Endothelial cell (in vitro differentiated cells): ENCODE results near the gene KLHL8. TPM values are rescaled to one million over a fixed set of nuclear protein-coding genes. Genes with fewer than 3 reads are reported as not detected.

Experiments used
- DNase-seq: peaks from one replicate; pipeline ENCODE4 v3.0.0; 2021; ENCODE audit warnings: low spot score
- H3K27ac Mint-ChIP-seq: one replicate; pipeline ENCODE4 v1.8.0; 2021; ENCODE audit warnings: mixed read lengths, inconsistent platforms; ENCODE audit not compliant: unreplicated experiment
- H3K27me3 Mint-ChIP-seq: one replicate; pipeline ENCODE4 v1.8.0; 2021; ENCODE audit warnings: mild to moderate bottlenecking, moderate library complexity, mixed read lengths, inconsistent platforms; ENCODE audit not compliant: unreplicated experiment
- H3K36me3 Mint-ChIP-seq: one replicate; pipeline ENCODE4 v1.8.0; 2021; ENCODE audit warnings: mild to moderate bottlenecking, low read depth, mixed read lengths, inconsistent platforms; ENCODE audit not compliant: unreplicated experiment
- H3K4me1 Mint-ChIP-seq: one replicate; pipeline ENCODE4 v1.8.0; 2021; ENCODE audit warnings: mild to moderate bottlenecking, mixed read lengths, inconsistent platforms; ENCODE audit not compliant: unreplicated experiment
- H3K4me3 Mint-ChIP-seq: one replicate; pipeline ENCODE4 v1.8.0; 2021; ENCODE audit warnings: mild to moderate bottlenecking, mixed read lengths, inconsistent platforms; ENCODE audit not compliant: unreplicated experiment
- H3K9me3 Mint-ChIP-seq: one replicate; pipeline ENCODE4 v1.8.0; 2021; ENCODE audit warnings: mixed read lengths, inconsistent platforms; ENCODE audit not compliant: unreplicated experiment
- CTCF ChIP-seq: fragments of 200-600 bp; sonication (generic); IDR thresholded peaks from one replicate; pipeline ENCODE4 v1.5.0; 2021; ENCODE audit warnings: antibody characterized with exemption; ENCODE audit not compliant: unreplicated experiment
- total RNA-seq: library from RNA; stranded (reverse); fragmentation: NEBNext Ultra II Directional; extraction: Animal tissue kit (Norgen Biotek cat#: 25700); gene quantifications from one replicate; pipeline ENCODE4 v1.2.1, GENCODE V29; 2021; ENCODE audit not compliant: unreplicated experiment

The KLHL8 gene
- total RNA-seq, 1 donor from 2014 or later: 7.2 TPM

- Mint-ChIP-seq H3K36me3 (no peaks in the 10 kb centered on the region), H3K27ac (no peak overlapping the region), H3K27me3 (no peaks in the 10 kb centered on the region), H3K4me1 (no peaks in the 10 kb centered on the region), H3K9me3 (no peaks in the 10 kb centered on the region), H3K4me3 (no peak overlapping the region)
- no peak for TF ChIP-seq CTCF
- no peak for DNase-seq
These were observed 24.3 kb downstream of the KLHL8 start for GRCh38 chr4:87196146-87196545.

GRCh38 chr4:87193958-87194675 is 26.3 kb downstream of the KLHL8 start:
- DNase-seq: no peak
- no peak for TF ChIP-seq CTCF
- H3K4me1 Mint-ChIP-seq: no peaks in the 10 kb centered on the region
- no peak overlapping the region for H3K27ac Mint-ChIP-seq
- H3K27me3 Mint-ChIP-seq: no peaks in the 10 kb centered on the region
- no peak overlapping the region for H3K4me3 Mint-ChIP-seq
- no peaks in the 10 kb centered on the region for H3K9me3 Mint-ChIP-seq
- no peaks in the 10 kb centered on the region for H3K36me3 Mint-ChIP-seq

GRCh38 chr4:87192145-87192919 is 28.1 kb downstream of the KLHL8 start:
- H3K27me3 Mint-ChIP-seq: no peaks in the 10 kb centered on the region
- no peaks in the 10 kb centered on the region for H3K4me1 Mint-ChIP-seq
- no peaks in the 10 kb centered on the region for H3K9me3 Mint-ChIP-seq
- H3K36me3 Mint-ChIP-seq: no peaks in the 10 kb centered on the region
- no peak for TF ChIP-seq CTCF
- DNase-seq: no peak
- no peak overlapping the region for H3K4me3 Mint-ChIP-seq
- no peak overlapping the region for H3K27ac Mint-ChIP-seq

GRCh38 chr4:87188932-87189331 is 31.5 kb downstream of the KLHL8 start:
- H3K27ac Mint-ChIP-seq: no peak overlapping the region
- no peak overlapping the region for H3K4me3 Mint-ChIP-seq
- H3K4me1 Mint-ChIP-seq: no peaks in the 10 kb centered on the region
- no peaks in the 10 kb centered on the region for H3K9me3 Mint-ChIP-seq
- no peak for DNase-seq
- H3K36me3 Mint-ChIP-seq: no peaks in the 10 kb centered on the region
- H3K27me3 Mint-ChIP-seq: no peaks in the 10 kb centered on the region
- TF ChIP-seq CTCF: no peak

- no peak for DNase-seq
- Mint-ChIP-seq H3K4me1 (no peaks in the 10 kb centered on the region), H3K9me3 (no peaks in the 10 kb centered on the region), H3K36me3 (no peaks in the 10 kb centered on the region), H3K4me3 (no peak overlapping the region), H3K27ac (no peak overlapping the region), H3K27me3 (no peaks in the 10 kb centered on the region)
- TF ChIP-seq CTCF: no peak
These were observed 32.4 kb downstream of the KLHL8 start for GRCh38 chr4:87188048-87188447.
